ENCODE data around the gene ZDHHC7.

DNA sequence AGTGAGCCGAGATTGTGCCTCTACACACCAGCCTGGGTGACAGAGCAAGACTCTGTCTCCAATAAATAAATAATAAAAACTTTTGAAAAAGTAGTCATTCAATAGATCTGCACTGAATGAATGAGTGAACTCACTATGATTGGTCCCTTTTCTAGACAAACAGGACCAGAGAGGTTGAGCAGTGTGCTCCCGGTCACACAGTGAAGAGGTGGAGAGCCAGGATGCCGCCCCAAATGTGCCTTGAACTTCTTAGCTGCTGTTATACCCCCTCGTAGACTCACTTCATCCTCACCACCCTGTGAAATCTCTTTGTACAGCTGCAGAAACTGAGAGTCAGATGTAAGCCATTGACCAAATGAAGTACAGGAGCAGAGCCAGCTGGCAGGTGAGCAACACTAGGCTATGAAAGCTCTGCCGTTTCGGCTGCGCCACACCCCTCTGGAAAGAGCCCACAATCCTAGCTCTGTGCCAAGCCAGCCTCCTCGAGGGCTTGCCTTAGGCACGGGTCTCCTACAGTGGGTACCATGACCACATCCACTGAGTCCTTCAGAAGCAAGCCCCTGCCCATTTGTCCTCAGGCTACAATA, 8.4 kb upstream of the ZDHHC7 start:
- TF ChIP-seq, protein P1, sequence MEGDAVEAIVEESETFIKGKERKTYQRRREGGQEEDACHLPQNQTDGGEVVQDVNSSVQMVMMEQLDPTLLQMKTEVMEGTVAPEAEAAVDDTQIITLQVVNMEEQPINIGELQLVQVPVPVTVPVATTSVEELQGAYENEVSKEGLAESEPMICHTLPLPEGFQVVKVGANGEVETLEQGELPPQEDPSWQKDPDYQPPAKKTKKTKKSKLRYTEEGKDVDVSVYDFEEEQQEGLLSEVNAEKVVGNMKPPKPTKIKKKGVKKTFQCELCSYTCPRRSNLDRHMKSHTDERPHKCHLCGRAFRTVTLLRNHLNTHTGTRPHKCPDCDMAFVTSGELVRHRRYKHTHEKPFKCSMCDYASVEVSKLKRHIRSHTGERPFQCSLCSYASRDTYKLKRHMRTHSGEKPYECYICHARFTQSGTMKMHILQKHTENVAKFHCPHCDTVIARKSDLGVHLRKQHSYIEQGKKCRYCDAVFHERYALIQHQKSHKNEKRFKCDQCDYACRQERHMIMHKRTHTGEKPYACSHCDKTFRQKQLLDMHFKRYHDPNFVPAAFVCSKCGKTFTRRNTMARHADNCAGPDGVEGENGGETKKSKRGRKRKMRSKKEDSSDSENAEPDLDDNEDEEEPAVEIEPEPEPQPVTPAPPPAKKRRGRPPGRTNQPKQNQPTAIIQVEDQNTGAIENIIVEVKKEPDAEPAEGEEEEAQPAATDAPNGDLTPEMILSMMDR (conservative IDR thresholded peaks at IDR 0.05; ENCODE audit: low read length), result no peak
- no peak for TF ChIP-seq EZH2phosphoT487 (IDR thresholded peaks at IDR 0.05; ENCODE audit: borderline replicate concordance, low read depth, low read length)
